ENCODE measurements around the gene VSTM4.
A peak's percentile ranks its signal among the peaks of the same experiment; 100 is the strongest.

The VSTM4 gene

GRCh38 chr10:49115015-49115795 is at the start of gene VSTM4:
TSS of gene VSTM4 (minus strand) at chr10:49115522. CDS start at chr10:49115485, 37 bp downstream.
- DNase-seq (ENCODE audit: low read depth) = peak; percentile 36

- peak; percentile 29 for DNase-seq (ENCODE audit: low read depth)
Observed at GRCh38 chr10:49164559-49165188, 49.4 kb upstream of the VSTM4 start.

GRCh38 chr10:49163741-49164140 is 48.4 kb upstream of the VSTM4 start:
- peak; percentile 94 for DNase-seq (ENCODE audit: low read depth)

- DNase-seq (ENCODE audit: low read depth) = no peak
Observed at GRCh38 chr10:49162761-49163310, 47.5 kb upstream of the VSTM4 start.

GRCh38 chr10:49162063-49162462 is 46.7 kb upstream of the VSTM4 start:
- DNase-seq (ENCODE audit: low read depth) = peak; percentile 39

GRCh38 chr10:49161411-49161997 is 46.2 kb upstream of the VSTM4 start:
- peak; percentile 77 for DNase-seq (ENCODE audit: low read depth)

- no peak for DNase-seq (ENCODE audit: low read depth)
Observed at GRCh38 chr10:49160814-49161213, 45.5 kb upstream of the VSTM4 start.

- no peak for DNase-seq (ENCODE audit: low read depth)
Observed at GRCh38 chr10:49160110-49160509, 44.8 kb upstream of the VSTM4 start.

- DNase-seq (ENCODE audit: low read depth) = peak; percentile 22
Observed at GRCh38 chr10:49158915-49159314, 43.6 kb upstream of the VSTM4 start.

GRCh38 chr10:49158404-49158803 is 43.1 kb upstream of the VSTM4 start:
- no peak for DNase-seq (ENCODE audit: low read depth)

- no peak for DNase-seq (ENCODE audit: low read depth)
Observed at GRCh38 chr10:49157229-49157628, 41.9 kb upstream of the VSTM4 start.

GRCh38 chr10:49154641-49155040 is 39.3 kb upstream of the VSTM4 start:
- DNase-seq (ENCODE audit: low read depth) = no peak

GRCh38 chr10:49153971-49154370 is 38.6 kb upstream of the VSTM4 start:
- DNase-seq (ENCODE audit: low read depth) = peak; percentile 75

GRCh38 chr10:49153115-49153514 is 37.8 kb upstream of the VSTM4 start:
- no peak for DNase-seq (ENCODE audit: low read depth)

- DNase-seq (ENCODE audit: low read depth) = no peak
Observed at GRCh38 chr10:49152663-49153062, 37.3 kb upstream of the VSTM4 start.

GRCh38 chr10:49152037-49152436 is 36.7 kb upstream of the VSTM4 start:
- no peak for DNase-seq (ENCODE audit: low read depth)

- no peak for DNase-seq (ENCODE audit: low read depth)
Observed at GRCh38 chr10:49151481-49151880, 36.2 kb upstream of the VSTM4 start.

GRCh38 chr10:49151025-49151445 is 35.7 kb upstream of the VSTM4 start:
- DNase-seq (ENCODE audit: low read depth) = no peak

GRCh38 chr10:49150426-49150825 is 35.1 kb upstream of the VSTM4 start:
- no peak for DNase-seq (ENCODE audit: low read depth)

- DNase-seq (ENCODE audit: low read depth) = no peak
Observed at GRCh38 chr10:49149881-49150280, 34.6 kb upstream of the VSTM4 start.

GRCh38 chr10:49144058-49144720 is 28.9 kb upstream of the VSTM4 start:
- DNase-seq (ENCODE audit: low read depth) = no peak

- DNase-seq (ENCODE audit: low read depth) = no peak
Observed at GRCh38 chr10:49143249-49143648, 27.9 kb upstream of the VSTM4 start.
